H1 (cell line): Measurements from ENCODE around the gene AKR1C2. TPM values are rescaled to one million over a fixed set of nuclear protein-coding genes. Genes with fewer than 3 reads are reported as not detected.
"Not testable (repeated sequence)": the region's sequence is repeated elsewhere in the genome, so short reads cannot be mapped to it uniquely, and the experiment has no call there.

Experiments
- CTCF ChIA-PET: fragments of 300-600 bp; sonication (Branson Sonifier 250); formaldehyde crosslinking; loops from one replicate; lab custom pipeline; 2021; ENCODE audit not compliant: partially characterized antibody; lab: Charles Lee
- POLR2A ChIA-PET: fragments of 300-600 bp; sonication (Branson Sonifier 250); formaldehyde crosslinking; loops from one replicate; lab custom pipeline; 2021; ENCODE audit warnings: inconsistent platforms; ENCODE audit not compliant: partially characterized antibody; lab: Charles Lee
- DNase-seq, 2 experiments: peaks; one replicate each; pipeline versions ENCODE4 v3.0.0 to v3.0.0-alpha.2; 2010 to 2022; ENCODE audit warnings: low spot score in 2 of 2, low read depth in 1 of 2, mixed read lengths in 1 of 2
- FAIRE-seq: peaks from 2 replicates; lab custom pipeline; 2011; peaks lifted over from hg19 to GRCh38; lab: Jason Lieb, UNC
- H2AFZ ChIP-seq: 2 replicates; pipeline ENCODE4 v1.8.1; 2012; ENCODE audit warnings: low read length, inconsistent platforms
- H2AK5ac ChIP-seq: 2 replicates; pipeline ENCODE4 v1.6.1; 2013; ENCODE audit warnings: low read depth, low read length
- H2BK120ac ChIP-seq: replicated peaks from 2 replicates; pipeline ENCODE3; 2013; ENCODE audit warnings: low read depth, low read length, inconsistent platforms
- H2BK12ac ChIP-seq: 2 replicates; pipeline ENCODE4 v1.6.1; 2013; ENCODE audit warnings: low read depth, low read length
- H2BK15ac ChIP-seq: 2 replicates; pipeline ENCODE4 v1.6.1; 2013; ENCODE audit warnings: low read length
- H2BK20ac ChIP-seq: 2 replicates; pipeline ENCODE4 v1.6.1; 2013; ENCODE audit warnings: low read length
- H2BK5ac ChIP-seq: 2 replicates; pipeline ENCODE4 v1.6.1; 2013; ENCODE audit warnings: low read depth, low read length
- H3K14ac ChIP-seq: 2 replicates; pipeline ENCODE4 v1.6.1; 2013; ENCODE audit warnings: inconsistent platforms; ENCODE audit not compliant: insufficient read length
- H3K18ac ChIP-seq: 2 replicates; pipeline ENCODE4 v1.6.1; 2013; ENCODE audit warnings: low read length; ENCODE audit errors: extremely low read depth
- H3K23ac ChIP-seq: 2 replicates; pipeline ENCODE4 v1.6.1; 2013; ENCODE audit warnings: inconsistent platforms; ENCODE audit not compliant: insufficient read length
- H3K23me2 ChIP-seq: 2 replicates; pipeline ENCODE4 v1.6.1; 2013; ENCODE audit warnings: low read depth, low read length
- H3K27ac ChIP-seq: 2 replicates; pipeline ENCODE4 v1.6.1; 2011; ENCODE audit warnings: low read depth, low read length, inconsistent platforms
- H3K27me3 ChIP-seq, 4 experiments: replicated peaks in 1 of 4; 1 replicate in 1 of 4; 2 replicates in 3 of 4; pipeline versions ENCODE4 v1.6.1 to v1.8.1; 2011 to 2013; ENCODE audit warnings: low read length in 3 of 4, mild to moderate bottlenecking in 3 of 4, inconsistent platforms in 2 of 4, mixed read lengths in 2 of 4, moderate library complexity in 1 of 4; ENCODE audit not compliant: control insufficient read depth in 3 of 4, insufficient read depth in 3 of 4; ENCODE audit errors: extremely low read depth in 1 of 4
- H3K36me3 ChIP-seq, 4 experiments: 2 replicates each; pipeline versions ENCODE4 v1.6.1 to v1.8.1; 2011 to 2013; ENCODE audit warnings: mild to moderate bottlenecking in 4 of 4, low read length in 3 of 4, moderate library complexity in 2 of 4, control low read depth in 1 of 4, inconsistent platforms in 1 of 4; ENCODE audit not compliant: insufficient read depth in 4 of 4, control insufficient read depth in 2 of 4
- H3K4ac ChIP-seq: replicated peaks from 2 replicates; pipeline ENCODE3; 2013; ENCODE audit warnings: low read length, low read depth, mixed read lengths, inconsistent platforms; ENCODE audit not compliant: insufficient read length
- H3K4me1 ChIP-seq, 4 experiments: replicated peaks in 1 of 4; 1 replicate in 1 of 4; 2 replicates in 3 of 4; pipeline versions ENCODE4 v1.6.1 to v1.8.1; 2011 to 2013; ENCODE audit warnings: low read length in 3 of 4, inconsistent platforms in 2 of 4, mixed read lengths in 1 of 4; ENCODE audit not compliant: insufficient read depth in 4 of 4, control insufficient read depth in 3 of 4
- H3K4me2 ChIP-seq, 2 experiments: 2 replicates each; pipeline versions ENCODE4 v1.6.1 to v1.8.1; 2011 to 2013; ENCODE audit warnings: low read depth in 2 of 2, low read length in 2 of 2, control low read depth in 1 of 2, inconsistent platforms in 1 of 2, mild to moderate bottlenecking in 1 of 2; ENCODE audit not compliant: insufficient read depth in 1 of 2
- H3K4me3 ChIP-seq, 4 experiments: fragments of 200-600, 300-600 bp in 1 of 4; sonication (generic), shearing (Covaris generic), sonication (Bioruptor Twin) in 1 of 4; 2 replicates each; pipeline versions ENCODE4 v1.5.1 to v1.8.1; 2011 to 2016; ENCODE audit warnings: low read length in 4 of 4, low read depth in 3 of 4, control low read depth in 2 of 4, inconsistent platforms in 2 of 4, mild to moderate bottlenecking in 2 of 4, mixed read lengths in 1 of 4, moderate library complexity in 1 of 4; ENCODE audit not compliant: insufficient read depth in 2 of 4; ENCODE audit errors: extremely low read depth in 1 of 4
- H3K56ac ChIP-seq: replicated peaks from 2 replicates; pipeline ENCODE3; 2013; ENCODE audit warnings: low read depth, mild to moderate bottlenecking, mixed read lengths, low read length, inconsistent platforms; ENCODE audit not compliant: insufficient read length
- H3K79me1 ChIP-seq: 2 replicates; pipeline ENCODE4 v1.6.1; 2013; ENCODE audit warnings: low read depth, low read length, control low read depth
- H3K79me2 ChIP-seq, 2 experiments: 2 replicates each; pipeline versions ENCODE4 v1.6.1 to v1.8.1; 2012 to 2013; ENCODE audit warnings: low read length in 2 of 2, mild to moderate bottlenecking in 2 of 2, inconsistent platforms in 1 of 2; ENCODE audit not compliant: insufficient read depth in 2 of 2, control insufficient read depth in 1 of 2
- H3K9ac ChIP-seq, 4 experiments: replicated peaks in 1 of 4; 1 replicate in 1 of 4; 2 replicates in 3 of 4; pipeline versions ENCODE4 v1.6.1 to v1.8.1; 2011 to 2013; ENCODE audit warnings: low read depth in 3 of 4, low read length in 3 of 4, control low read depth in 2 of 4, mild to moderate bottlenecking in 2 of 4, moderate library complexity in 2 of 4, inconsistent platforms in 1 of 4; ENCODE audit errors: extremely low read depth in 1 of 4
- H3K9me3 ChIP-seq, 2 experiments: 2 replicates each; pipeline versions ENCODE4 v1.6.1 to v1.8.1; 2012 to 2013; ENCODE audit warnings: mild to moderate bottlenecking in 2 of 2, moderate library complexity in 2 of 2, control low read depth in 1 of 2, inconsistent platforms in 1 of 2, low read depth in 1 of 2, low read length in 1 of 2, mixed read lengths in 1 of 2; ENCODE audit not compliant: insufficient read depth in 2 of 2
- H4K20me1 ChIP-seq, 2 experiments: replicated peaks in 1 of 2; 2 replicates each; pipeline versions ENCODE3 to v1.8.1; 2011 to 2013; ENCODE audit warnings: inconsistent platforms in 2 of 2, low read length in 2 of 2, mild to moderate bottlenecking in 1 of 2; ENCODE audit not compliant: insufficient read depth in 2 of 2, control insufficient read depth in 1 of 2
- H4K5ac ChIP-seq: 2 replicates; pipeline ENCODE4 v1.6.1; 2013; ENCODE audit warnings: low read length, low read depth, mixed read lengths, inconsistent platforms; ENCODE audit not compliant: insufficient read length
- H4K8ac ChIP-seq: 2 replicates; pipeline ENCODE4 v1.8.0; 2013; ENCODE audit warnings: mild to moderate bottlenecking, moderate library complexity, low read length, inconsistent platforms; ENCODE audit not compliant: insufficient read depth; ENCODE audit errors: extremely low read depth
- H4K91ac ChIP-seq: replicated peaks from 2 replicates; pipeline ENCODE3; 2013; ENCODE audit warnings: low read length, mixed read lengths, inconsistent platforms; ENCODE audit not compliant: insufficient read length
- WGBS, 2 experiments: shearing (Covaris generic) in 1 of 2; methylation state at CpG; one replicate each; pipeline versions ENCODE4 v1.1.6 to v1.1.7; 2013 to 2015; ENCODE audit warnings: low lambda C conversion rate in 2 of 2, mixed read lengths in 2 of 2, inconsistent platforms in 1 of 2, low coverage in 1 of 2, missing lambda C conversion rate in 1 of 2; ENCODE audit not compliant: insufficient replicate concordance in 2 of 2, insufficient coverage in 1 of 2, insufficient read length in 1 of 2; ENCODE audit errors: extremely low coverage in 1 of 2, missing lambda C conversion rate in 1 of 2; 5-methylcytosine and 5-hydroxymethylcytosine counted together
- polyA plus RNA-seq, 7 experiments: library from polyadenylated mRNA; depleted of rRNA in 3 of 7; stranded (reverse) in 5 of 7; unstranded in 2 of 7; fragments of >200 nt in 5 of 7; fragments of 200-250 nt in 2 of 7; gene quantifications; 1 replicate in 5 of 7; 2 replicates in 1 of 7; 4 replicates in 1 of 7; pipeline versions ENCODE4 v1.2.1 to v1.2.3, GENCODE V29; 2011 to 2013; ENCODE audit warnings: missing spikeins in 2 of 7, mixed read lengths in 2 of 7
- total RNA-seq: library from RNA; stranded (reverse); fragmentation: NEBNext Ultra II Directional; extraction: Animal tissue kit (Norgen Biotek cat#: 25700); gene quantifications from 2 replicates; pipeline ENCODE4 v1.2.1, GENCODE V29; 2021

The AKR1C2 gene
- total and polyA plus RNA-seq, 2 of the 8 experiments (the other 6 are each of a cell fraction or from before 2014, with no cell fraction given), result 0.77 to 1.2 TPM

GRCh38 chr10:4962308-4962707 lies 41.3 kb downstream of the AKR1C2 start:
- H2AK5ac ChIP-seq, H3K56ac ChIP-seq, H3K4ac ChIP-seq, H2BK20ac ChIP-seq, DNase-seq, H4K8ac ChIP-seq, H3K27ac ChIP-seq, POLR2A ChIA-PET, H3K4me3 ChIP-seq, CTCF ChIA-PET, H3K4me2 ChIP-seq, FAIRE-seq, H2BK15ac ChIP-seq, H2AFZ ChIP-seq, H3K9ac ChIP-seq, H3K27me3 ChIP-seq, H3K79me1 ChIP-seq, H3K14ac ChIP-seq, H3K9me3 ChIP-seq, H4K5ac ChIP-seq, H3K36me3 ChIP-seq, H2BK12ac ChIP-seq, H3K23ac ChIP-seq, H3K79me2 ChIP-seq, H2BK5ac ChIP-seq, H3K18ac ChIP-seq, H2BK120ac ChIP-seq, H4K91ac ChIP-seq, H3K23me2 ChIP-seq, H3K4me1 ChIP-seq, H4K20me1 ChIP-seq: not testable (repeated sequence)
- WGBS, 2 experiments, result 67% methylated on average over 1 of the region's 1 CpG; no CpG with 5 or more reads in 1 of the 2 experiments

GRCh38 chr10:4961558-4961957 lies 42.1 kb downstream of the AKR1C2 start:
- H2BK5ac ChIP-seq, H3K4me3 ChIP-seq, H3K79me2 ChIP-seq, DNase-seq, H3K14ac ChIP-seq, H3K23me2 ChIP-seq, H3K56ac ChIP-seq, H2BK120ac ChIP-seq, H3K18ac ChIP-seq, H4K5ac ChIP-seq, H2AFZ ChIP-seq, H4K20me1 ChIP-seq, H3K4me2 ChIP-seq, H4K8ac ChIP-seq, H2BK12ac ChIP-seq, FAIRE-seq, CTCF ChIA-PET, H2BK15ac ChIP-seq, H3K27me3 ChIP-seq, H3K23ac ChIP-seq, H2BK20ac ChIP-seq, H2AK5ac ChIP-seq, H3K27ac ChIP-seq, H3K79me1 ChIP-seq, POLR2A ChIA-PET, H3K9ac ChIP-seq, H3K4ac ChIP-seq, H3K9me3 ChIP-seq, H4K91ac ChIP-seq, H3K36me3 ChIP-seq, H3K4me1 ChIP-seq: not testable (repeated sequence)
- 95% methylated on average over 11 of the region's 11 CpGs; no CpG with 5 or more reads in 1 of the 2 experiments for WGBS, 2 experiments
